CD4-positive, alpha-beta T cell (primary cell): Measurements from ENCODE around the gene PHF21B. TPM values are rescaled to one million over a fixed set of nuclear protein-coding genes. Genes with fewer than 3 reads are reported as not detected.
A peak's percentile ranks its signal among the peaks of the same experiment; 100 is the strongest.

Experiments
- ATAC-seq: fragments of 200-7000 bp; cut with Tn5 transposase; one replicate; pipeline ENCODE4 v1.10.0; 2022; ENCODE audit warnings: mild to moderate bottlenecking; ENCODE audit not compliant: poor library complexity
- CTCF ChIA-PET: fragments of 350-600 bp; sonication (Branson Sonifier 250); formaldehyde crosslinking; loops from one replicate; lab custom pipeline; 2021; ENCODE audit warnings: antibody characterized with exemption, inconsistent platforms; lab: Charles Lee
- POLR2A ChIA-PET: fragments of 350-600 bp; sonication (Branson Sonifier 250); formaldehyde crosslinking; loops from one replicate; lab custom pipeline; 2021; ENCODE audit warnings: antibody characterized with exemption, inconsistent platforms; lab: Charles Lee
- DNase-seq, 14 experiments: peaks; one replicate each; pipeline ENCODE4 v3.0.0-alpha.2; 2013 to 2020; ENCODE audit warnings: mixed read lengths in 2 of 14
- H3K27ac ChIP-seq, 2 donors: one replicate each; pipeline versions ENCODE4 v1.5.1 to v1.7.0; 2013; ENCODE audit warnings: low read length in 2 of 2, low read depth in 1 of 2, mild to moderate bottlenecking in 1 of 2
- H3K27me3 ChIP-seq, 2 experiments: 1 replicate in 1 of 2; 2 replicates in 1 of 2; pipeline versions ENCODE4 v1.6.1 to v1.7.0; 2013; ENCODE audit warnings: low read length in 2 of 2, control low read depth in 1 of 2, mild to moderate bottlenecking in 1 of 2, moderate library complexity in 1 of 2; ENCODE audit not compliant: insufficient read depth in 2 of 2, control insufficient read depth in 1 of 2
- H3K36me3 ChIP-seq: one replicate; pipeline ENCODE4 v1.6.1; 2013; ENCODE audit warnings: low read length, control low read depth; ENCODE audit not compliant: insufficient read depth
- H3K4me1 ChIP-seq: one replicate; pipeline ENCODE4 v1.6.1; 2013; ENCODE audit warnings: low read length, control low read depth; ENCODE audit not compliant: insufficient read depth
- H3K4me3 ChIP-seq: one replicate; pipeline ENCODE4 v1.5.1; 2013; ENCODE audit warnings: mild to moderate bottlenecking, low read length, moderate library complexity
- H3K9me3 ChIP-seq, 2 experiments: 1 replicate in 1 of 2; 2 replicates in 1 of 2; pipeline versions ENCODE4 v1.6.1 to v1.7.0; 2013; ENCODE audit warnings: low read length in 2 of 2, mild to moderate bottlenecking in 2 of 2, control low read depth in 1 of 2, moderate library complexity in 1 of 2; ENCODE audit not compliant: control insufficient read depth in 1 of 2, insufficient read depth in 1 of 2
- H3K27ac Mint-ChIP-seq: one replicate; pipeline ENCODE4 v1.8.0; 2020; ENCODE audit warnings: mixed read lengths
- H3K27me3 Mint-ChIP-seq: one replicate; pipeline ENCODE4 v1.8.0; 2021; ENCODE audit warnings: mixed read lengths
- H3K36me3 Mint-ChIP-seq: one replicate; pipeline ENCODE4 v1.8.0; 2021; ENCODE audit warnings: low read depth, mixed read lengths
- H3K4me1 Mint-ChIP-seq: one replicate; pipeline ENCODE4 v1.8.0; 2021; ENCODE audit warnings: low read depth, mixed read lengths
- H3K4me3 Mint-ChIP-seq: one replicate; pipeline ENCODE4 v1.8.0; 2020; ENCODE audit warnings: mild to moderate bottlenecking, mixed read lengths
- H3K9me3 Mint-ChIP-seq: one replicate; pipeline ENCODE4 v1.8.0; 2020; ENCODE audit warnings: mixed read lengths
- intact Hi-C, 2 experiments: fragments of 100-400 bp; cut with DNase I in 1 of 2; cut with micrococcal nuclease in 1 of 2; formaldehyde crosslinking; loops; one replicate each; pipeline versions ENCODE4 v1.15.1 to v1.9.0; 2023 to 2025; cut with DNase I, micrococcal nuclease
- total RNA-seq, 174 experiments: library from RNA in 2 of 174; stranded (reverse) in 2 of 174; gene quantifications; one replicate each; pipeline ENCODE4 v1.2.3 and lab custom pipeline; 2021 to 2026
- TF ChIP-seq, protein P1 (sequence below): fragments of 200-600 bp; IDR thresholded peaks from one replicate; pipeline ENCODE4 v1.8.0; 2022; ENCODE audit warnings: antibody characterized with exemption, mild to moderate bottlenecking

PHF21B gene
- total RNA-seq, 2 experiments from 2014 or later, result not detected

DNA sequence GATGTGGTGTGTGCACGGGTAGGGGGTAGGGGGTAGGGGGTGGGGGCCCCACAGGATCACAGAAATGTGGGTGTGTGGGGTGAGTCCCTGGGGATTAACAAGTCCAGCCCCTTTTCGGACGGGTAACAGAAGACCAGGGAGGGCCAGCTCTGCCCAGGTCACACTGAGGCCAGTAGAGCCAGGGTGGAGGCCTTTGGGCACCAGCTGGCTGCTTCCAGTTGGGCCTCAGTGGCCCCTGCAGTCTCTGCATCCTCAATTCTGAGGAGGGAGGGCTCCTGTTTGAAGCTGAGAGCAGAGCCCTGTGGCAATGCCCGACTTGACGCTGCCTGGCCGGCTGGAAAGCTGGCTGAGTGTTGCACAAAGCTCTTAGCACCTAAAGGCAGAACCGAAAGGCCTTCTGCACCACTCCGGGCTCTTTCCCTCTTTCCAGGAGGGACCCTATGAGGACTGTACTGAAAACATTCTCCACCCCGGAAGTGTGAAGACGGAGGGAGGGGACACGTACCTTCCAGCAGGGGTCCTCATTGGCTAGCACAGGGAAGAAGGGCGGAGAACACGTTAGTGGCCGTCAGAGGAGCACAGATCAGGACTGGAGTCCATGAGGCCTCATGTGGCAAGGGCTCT lies 120.4 kb downstream of the PHF21B start:
- POLR2A ChIA-PET, result no interaction called here
- H3K4me1 ChIP-seq, result no peaks in the 10 kb centered on the region
- peaks cover 0 to 7% of the 10 kb centered on the region in 2 experiments for H3K9me3 ChIP-seq
- H3K9me3 Mint-ChIP-seq, result no peaks in the 10 kb centered on the region
- no peak overlapping the region for H3K4me3 ChIP-seq
- no peak overlapping the region for H3K27ac Mint-ChIP-seq
- no peak for DNase-seq
- intact Hi-C loops, result no loop called here
- H3K36me3 Mint-ChIP-seq, result no peaks in the 10 kb centered on the region
- H3K36me3 ChIP-seq, result no peaks in the 10 kb centered on the region
- H3K4me1 Mint-ChIP-seq, result no peaks in the 10 kb centered on the region
- no peak overlapping the region for H3K27ac ChIP-seq
- no peak for ATAC-seq
- TF ChIP-seq, protein P1, sequence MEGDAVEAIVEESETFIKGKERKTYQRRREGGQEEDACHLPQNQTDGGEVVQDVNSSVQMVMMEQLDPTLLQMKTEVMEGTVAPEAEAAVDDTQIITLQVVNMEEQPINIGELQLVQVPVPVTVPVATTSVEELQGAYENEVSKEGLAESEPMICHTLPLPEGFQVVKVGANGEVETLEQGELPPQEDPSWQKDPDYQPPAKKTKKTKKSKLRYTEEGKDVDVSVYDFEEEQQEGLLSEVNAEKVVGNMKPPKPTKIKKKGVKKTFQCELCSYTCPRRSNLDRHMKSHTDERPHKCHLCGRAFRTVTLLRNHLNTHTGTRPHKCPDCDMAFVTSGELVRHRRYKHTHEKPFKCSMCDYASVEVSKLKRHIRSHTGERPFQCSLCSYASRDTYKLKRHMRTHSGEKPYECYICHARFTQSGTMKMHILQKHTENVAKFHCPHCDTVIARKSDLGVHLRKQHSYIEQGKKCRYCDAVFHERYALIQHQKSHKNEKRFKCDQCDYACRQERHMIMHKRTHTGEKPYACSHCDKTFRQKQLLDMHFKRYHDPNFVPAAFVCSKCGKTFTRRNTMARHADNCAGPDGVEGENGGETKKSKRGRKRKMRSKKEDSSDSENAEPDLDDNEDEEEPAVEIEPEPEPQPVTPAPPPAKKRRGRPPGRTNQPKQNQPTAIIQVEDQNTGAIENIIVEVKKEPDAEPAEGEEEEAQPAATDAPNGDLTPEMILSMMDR, result no peak
- CTCF ChIA-PET, result no interaction called here
- H3K27me3 ChIP-seq, result no peaks in the 10 kb centered on the region
- H3K4me3 Mint-ChIP-seq, result no peak overlapping the region
- H3K27me3 Mint-ChIP-seq, result no peaks in the 10 kb centered on the region

DNA sequence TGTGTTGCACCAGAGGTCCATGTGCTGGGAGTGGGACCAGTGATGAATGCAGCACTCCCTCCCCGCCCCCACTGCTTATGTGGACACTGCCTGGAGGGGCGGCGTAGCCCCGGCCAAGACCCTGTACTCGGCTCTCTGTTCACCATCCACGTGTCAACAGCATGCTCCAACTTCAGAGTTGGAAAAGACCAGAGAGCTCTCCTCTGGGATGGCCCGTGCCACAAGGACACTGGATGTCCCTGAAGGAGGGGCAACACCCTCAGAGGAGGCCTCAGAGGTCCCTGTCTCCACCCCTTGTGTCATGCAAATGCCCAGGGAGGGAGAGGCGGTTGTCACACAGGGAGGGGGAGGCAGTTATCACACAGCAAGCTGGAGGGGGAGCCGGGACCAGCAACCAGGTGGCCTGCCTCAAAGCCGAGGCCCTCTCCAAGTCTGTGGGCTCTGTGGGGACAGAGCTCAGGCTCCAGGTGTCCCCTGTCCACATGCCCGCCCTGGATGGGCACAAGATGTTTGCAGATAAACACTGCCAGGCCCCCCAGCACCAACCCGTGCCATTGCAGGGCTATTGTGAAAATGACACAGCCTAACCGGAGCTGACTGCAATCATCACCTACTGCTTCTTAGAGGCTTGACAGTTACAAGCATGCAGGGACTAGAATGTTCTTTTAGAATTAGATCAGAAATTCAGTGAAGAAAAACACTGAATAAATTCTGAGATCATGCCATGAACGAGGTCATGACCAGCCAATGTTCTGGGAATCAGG lies 121.1 kb downstream of the PHF21B start:
- CTCF ChIA-PET, result no interaction called here
- ATAC-seq (no peak), DNase-seq (peak in 1 of 14 experiments; percentile 19)
- Mint-ChIP-seq H3K4me1 (no peaks in the 10 kb centered on the region), H3K27me3 (no peaks in the 10 kb centered on the region), H3K9me3 (no peaks in the 10 kb centered on the region), H3K36me3 (no peaks in the 10 kb centered on the region), H3K4me3 (no peak overlapping the region), H3K27ac (no peak overlapping the region)
- no peak overlapping the region for H3K4me3 ChIP-seq
- H3K36me3 ChIP-seq, result no peaks in the 10 kb centered on the region
- H3K9me3 ChIP-seq, result peaks cover 0 to 7% of the 10 kb centered on the region in 2 experiments
- TF ChIP-seq, protein P1, result no peak
- H3K27me3 ChIP-seq, result no peaks in the 10 kb centered on the region
- intact Hi-C loops, result no loop called here
- H3K27ac ChIP-seq, result no peak overlapping the region
- POLR2A ChIA-PET, result no interaction called here
- no peaks in the 10 kb centered on the region for H3K4me1 ChIP-seq

DNA sequence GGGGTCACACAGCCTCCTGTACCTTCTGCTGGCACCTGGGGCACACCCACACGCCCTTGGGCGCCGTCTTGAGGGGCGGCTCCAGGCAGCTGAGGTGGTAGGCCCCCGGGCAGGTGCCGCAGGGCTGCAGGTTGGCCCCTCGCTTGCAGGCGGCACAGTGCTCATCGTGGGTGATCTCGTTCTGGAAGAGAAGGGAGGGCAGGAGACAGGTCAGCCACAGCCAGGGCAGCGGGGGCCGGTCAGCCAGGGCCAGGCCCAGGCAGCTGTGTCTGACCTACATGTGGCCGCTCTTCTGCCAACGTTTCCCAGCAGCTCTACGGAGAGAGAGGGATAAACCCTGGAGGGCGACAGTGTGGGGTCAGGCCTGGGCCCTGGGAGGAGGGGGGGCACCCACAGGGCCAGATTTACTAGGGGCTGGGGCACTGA lies 121.9 kb downstream of the PHF21B start:
- Mint-ChIP-seq H3K27ac (no peak overlapping the region), H3K4me1 (no peaks in the 10 kb centered on the region), H3K4me3 (no peak overlapping the region), H3K9me3 (no peaks in the 10 kb centered on the region), H3K36me3 (no peaks in the 10 kb centered on the region), H3K27me3 (no peaks in the 10 kb centered on the region)
- H3K9me3 ChIP-seq, result peaks cover 0 to 11% of the 10 kb centered on the region in 2 experiments
- DNase-seq, result no peak
- intact Hi-C loops, result no loop called here
- no peaks in the 10 kb centered on the region for H3K27me3 ChIP-seq
- no peak for ATAC-seq
- ChIA-PET CTCF (no interaction called here), POLR2A (no interaction called here)
- no peak overlapping the region for H3K4me3 ChIP-seq
- H3K36me3 ChIP-seq, result no peaks in the 10 kb centered on the region
- TF ChIP-seq, protein P1, result no peak
- H3K4me1 ChIP-seq, result no peaks in the 10 kb centered on the region
- no peak overlapping the region for H3K27ac ChIP-seq
